MM.1S (cell line): Measurements from ENCODE around the gene SPESP1.

ENCODE experiments used
- DNase-seq: peaks from one replicate; pipeline ENCODE4 v3.0.0-alpha.2; 2015
- H2AFZ ChIP-seq: fragments of 300-600 bp; sonication (generic); 2 replicates; pipeline ENCODE4 v1.6.0; 2016; ENCODE audit warnings: antibody characterized with exemption, low read length
- H3F3A ChIP-seq: fragments of 300-600 bp; sonication (generic); 2 replicates; pipeline ENCODE4 v1.6.1; 2016; ENCODE audit warnings: mild to moderate bottlenecking, antibody characterized with exemption, low read length, moderate library complexity, mixed read lengths; ENCODE audit not compliant: insufficient read depth
- H3K27ac ChIP-seq: fragments of 300-600 bp; sonication (generic); 2 replicates; pipeline ENCODE4 v1.5.1; 2016; ENCODE audit warnings: mild to moderate bottlenecking, low read length
- H3K27me3 ChIP-seq: fragments of 300-600 bp; sonication (generic); replicated peaks from 2 replicates; pipeline ENCODE4 v1.6.0; 2016; ENCODE audit warnings: low read length; ENCODE audit not compliant: insufficient read depth
- H3K36me3 ChIP-seq: fragments of 300-600 bp; sonication (generic); replicated peaks from 2 replicates; pipeline ENCODE4 v1.6.1; 2016; ENCODE audit warnings: mild to moderate bottlenecking, low read length, mixed read lengths; ENCODE audit not compliant: insufficient read depth
- H3K4me1 ChIP-seq: fragments of 300-600 bp; sonication (generic); 2 replicates; pipeline ENCODE4 v1.6.1; 2016; ENCODE audit warnings: low read length, mixed read lengths
- H3K4me2 ChIP-seq: fragments of 300-600 bp; sonication (generic); 2 replicates; pipeline ENCODE4 v1.6.0; 2016; ENCODE audit warnings: low read depth, low read length
- H3K4me3 ChIP-seq: fragments of 300-600 bp; sonication (generic); 2 replicates; pipeline ENCODE4 v1.5.1; 2016; ENCODE audit warnings: low read length, mixed read lengths
- H3K79me2 ChIP-seq: fragments of 300-600 bp; sonication (generic); 2 replicates; pipeline ENCODE4 v1.6.1; 2016; ENCODE audit warnings: mixed run types, low read length, mixed read lengths
- H3K9ac ChIP-seq: fragments of 300-600 bp; sonication (generic); 2 replicates; pipeline ENCODE4 v1.6.1; 2016; ENCODE audit warnings: low read length, mixed read lengths
- H3K9me2 ChIP-seq: fragments of 300-600 bp; sonication (generic); replicated peaks from 2 replicates; pipeline ENCODE4 v1.6.1; 2016; ENCODE audit warnings: mild to moderate bottlenecking, low read length, mixed read lengths; ENCODE audit not compliant: insufficient read depth
- H3K9me3 ChIP-seq: fragments of 300-600 bp; sonication (generic); replicated peaks from 2 replicates; pipeline ENCODE4 v1.6.1; 2016; ENCODE audit warnings: mild to moderate bottlenecking, low read length, mixed read lengths; ENCODE audit not compliant: insufficient read depth
- H4K20me1 ChIP-seq: fragments of 300-600 bp; sonication (generic); 2 replicates; pipeline ENCODE4 v1.6.1; 2016; ENCODE audit warnings: mild to moderate bottlenecking, low read length, moderate library complexity, mixed read lengths; ENCODE audit not compliant: insufficient read depth
- CTCF ChIP-seq: fragments of 300-600 bp; sonication (generic); IDR thresholded peaks from 2 replicates; pipeline ENCODE4 v1.5.1; 2016; ENCODE audit warnings: antibody characterized with exemption, low read length, mixed read lengths
- EZH2 ChIP-seq: fragments of 300-600 bp; sonication (generic); optimal IDR thresholded peaks from 2 replicates; pipeline ENCODE3; 2017; ENCODE audit warnings: low read depth, mild to moderate bottlenecking, antibody characterized with exemption, low read length, mixed read lengths
- EZH2phosphoT487 ChIP-seq: fragments of 300-600 bp; sonication (generic); IDR thresholded peaks from 2 replicates; pipeline ENCODE4 v1.6.1; 2018; ENCODE audit warnings: antibody characterized with exemption, low read length

SPESP1 gene

GRCh38 chr15:68979006-68979405 is 48.7 kb downstream of the SPESP1 start:
- Histone ChIP-seq H3K9ac (no peak overlapping the region), H3K36me3 (no peaks in the 10 kb centered on the region), H3F3A (no peaks in the 10 kb centered on the region), H2AFZ (no peak overlapping the region), H3K27ac (no peak overlapping the region), H3K79me2 (no peaks in the 10 kb centered on the region), H3K4me3 (no peak overlapping the region), H3K27me3 (no peaks in the 10 kb centered on the region), H3K4me2 (no peak overlapping the region), H4K20me1 (no peaks in the 10 kb centered on the region), H3K9me3 (no peaks in the 10 kb centered on the region), H3K4me1 (no peaks in the 10 kb centered on the region), H3K9me2 (no peaks in the 10 kb centered on the region)
- TF ChIP-seq EZH2 (no peak), EZH2phosphoT487 (no peak), CTCF (no peak)
- no peak for DNase-seq

- no peak for TF ChIP-seq EZH2phosphoT487
- TF ChIP-seq EZH2 = no peak
- TF ChIP-seq CTCF = no peak
- H3K9me2 ChIP-seq = no peaks in the 10 kb centered on the region
- H3K9ac ChIP-seq = no peak overlapping the region
These were observed 49.5 kb downstream of the SPESP1 start for GRCh38 chr15:68979816-68980215.

GRCh38 chr15:68980786-68981185 is 50.5 kb downstream of the SPESP1 start:
- DNase-seq = no peak
- no peaks in the 10 kb centered on the region for H3K27me3 ChIP-seq
- no peak overlapping the region for H3K9ac ChIP-seq
- H3K4me2 ChIP-seq = no peak overlapping the region
- no peaks in the 10 kb centered on the region for H3K4me1 ChIP-seq
- H3K9me3 ChIP-seq = no peaks in the 10 kb centered on the region
- no peaks in the 10 kb centered on the region for H3F3A ChIP-seq
- no peak overlapping the region for H3K27ac ChIP-seq
- H3K9me2 ChIP-seq = no peaks in the 10 kb centered on the region
- H3K36me3 ChIP-seq = no peaks in the 10 kb centered on the region
- no peak overlapping the region for H2AFZ ChIP-seq
- H4K20me1 ChIP-seq = no peaks in the 10 kb centered on the region
- TF ChIP-seq CTCF (no peak), EZH2phosphoT487 (no peak), EZH2 (no peak)
- H3K79me2 ChIP-seq = no peaks in the 10 kb centered on the region
- no peak overlapping the region for H3K4me3 ChIP-seq

More at GRCh38 chr15:68979816-68980215, 49.5 kb downstream of the SPESP1 start:
- H4K20me1 ChIP-seq = no peaks in the 10 kb centered on the region
- H3F3A ChIP-seq = no peaks in the 10 kb centered on the region
- no peaks in the 10 kb centered on the region for H3K4me1 ChIP-seq
- H3K9me3 ChIP-seq = no peaks in the 10 kb centered on the region
- H3K27ac ChIP-seq = no peak overlapping the region
- no peak overlapping the region for H3K4me2 ChIP-seq
- H3K79me2 ChIP-seq = no peaks in the 10 kb centered on the region
- no peaks in the 10 kb centered on the region for H3K36me3 ChIP-seq
- H3K4me3 ChIP-seq = no peak overlapping the region
- H3K27me3 ChIP-seq = no peaks in the 10 kb centered on the region
- H2AFZ ChIP-seq = no peak overlapping the region
- no peak for DNase-seq
